Stimulated activated CD4-positive, alpha-beta T cell treated with anti-CD3 and anti-CD28 coated beads, Interleukin-4, amount 100 ng/mL, for 1 hour (primary cell): ENCODE measurements around the gene C22orf39.

Experiments used
- DNase-seq: peaks from one replicate; pipeline ENCODE4 v3.0.0-alpha.2; 2020

C22orf39 gene

GRCh38 chr22:19396934-19397733 is 50.4 kb downstream of the C22orf39 start:
- DNase-seq = no peak

- DNase-seq = no peak
These were observed 51.0 kb downstream of the C22orf39 start for GRCh38 chr22:19396561-19396933.

- DNase-seq = no peak
These were observed 52.2 kb downstream of the C22orf39 start for GRCh38 chr22:19395276-19395675.

- no peak for DNase-seq
These were observed 53.0 kb downstream of the C22orf39 start for GRCh38 chr22:19394274-19395050.

- no peak for DNase-seq
These were observed 53.8 kb downstream of the C22orf39 start for GRCh38 chr22:19393704-19394103.
